Heart left ventricle (tissue), 13 donors: ENCODE data around the gene KRT17.

Experiments
- CTCF ChIP-seq, 12 donors: fragments of 200-600 bp; sonication (generic) in 4 of 12; IDR thresholded peaks; one replicate each; pipeline versions ENCODE4 v1.5.0 to v1.8.0; 2018 to 2022; ENCODE audit warnings: antibody characterized with exemption in 12 of 12, mild to moderate bottlenecking in 5 of 12
- POLR2A ChIP-seq, 2 donors: fragments of 450-650 bp; IDR thresholded peaks; one replicate each; pipeline ENCODE4 v1.6.1; 2017; ENCODE audit warnings: antibody characterized with exemption in 2 of 2, mild to moderate bottlenecking in 2 of 2, moderate library complexity in 2 of 2
- donor health status: ischemic (EF 13 %, LVEDD 7.1; RV severe dilation, severe dysfunction).
- donor health status: DM: no; HTN: yes; CAD: no.
- donor health status: DM: no; HTN: no; CAD: no.
- donor health status: ischemic (EF 25% LVEDD 6.9; RV normal size, moderate dysfunction).
- donor health status: ischemic (EF 25% LVEDD 5.7; RV mildly dilated, moderate dysfunction).
- donor health status: ischemic (EF 35%, LVEDD 5.7; RV mildly dilated, moderate dysfunction).
- donor health status: nonischemic (EF 11% LVEDD 7.7; RV severe dilation, severe dysfunction).
- donor health status: DM: yes; HTN: yes; CAD: no.
- donor health status: PGD.
- donor health status: ischemic (EF 29% LVEDD 5.4; RV normal size, mild dysfunction).
- donor health status: nonischemic (EF 23%, LVEDD 6.1; RV moderate dilation, normal function).

GRCh38 chr17:41664587-41665565 is 40.5 kb upstream of the KRT17 start:
- TF ChIP-seq CTCF (IDR thresholded peaks at IDR 0.05) (no peak), POLR2A (IDR thresholded peaks at IDR 0.05) (no peak)
